Right atrium auricular region (tissue), 2 donors: ENCODE data around the gene CAMTA1. TPM values are rescaled to one million over a fixed set of nuclear protein-coding genes. Genes with fewer than 3 reads are reported as not detected.

Experiments
- DNase-seq: peaks from one replicate; pipeline ENCODE4 v3.0.0-alpha.2; 2019; ENCODE audit warnings: low spot score
- H3K27ac ChIP-seq, 2 donors: fragments of 200-600 bp; sonication (generic); 1 replicate in 1 of 2; 2 replicates in 1 of 2; pipeline ENCODE4 v1.5.1; 2016 to 2019
- H3K27me3 ChIP-seq, 2 donors: fragments of 200-600 bp; sonication (generic); one replicate each; pipeline versions ENCODE4 v1.5.1 to v1.6.0; 2017 to 2019
- H3K36me3 ChIP-seq: fragments of 200-600 bp; sonication (generic); one replicate; pipeline ENCODE4 v1.5.1; 2016
- H3K4me1 ChIP-seq, 2 donors: fragments of 200-600 bp; sonication (generic); one replicate each; pipeline versions ENCODE4 v1.5.1 to v1.6.0; 2017 to 2019
- H3K4me3 ChIP-seq, 2 donors: fragments of 200-600 bp; sonication (generic); 1 replicate in 1 of 2; 2 replicates in 1 of 2; pipeline ENCODE4 v1.5.1; 2017 to 2019; ENCODE audit warnings: mild to moderate bottlenecking in 1 of 2, moderate library complexity in 1 of 2
- H3K9me3 ChIP-seq, 2 donors: fragments of 200-600 bp; sonication (generic); one replicate each; pipeline ENCODE4 v1.5.1; 2019
- CTCF ChIP-seq, 2 donors: fragments of 200-600 bp; sonication (generic); IDR thresholded peaks; one replicate each; pipeline ENCODE4 v1.5.1; 2019; ENCODE audit warnings: antibody characterized with exemption in 2 of 2
- total RNA-seq, 2 donors: library from RNA; depleted of rRNA; stranded (reverse); fragments of >200 nt; gene quantifications; one replicate each; pipeline ENCODE4 v1.1.0, GENCODE V29; 2016

CAMTA1 gene
- total RNA-seq, 2 donors from 2014 or later = 132 to 190 TPM

DNA sequence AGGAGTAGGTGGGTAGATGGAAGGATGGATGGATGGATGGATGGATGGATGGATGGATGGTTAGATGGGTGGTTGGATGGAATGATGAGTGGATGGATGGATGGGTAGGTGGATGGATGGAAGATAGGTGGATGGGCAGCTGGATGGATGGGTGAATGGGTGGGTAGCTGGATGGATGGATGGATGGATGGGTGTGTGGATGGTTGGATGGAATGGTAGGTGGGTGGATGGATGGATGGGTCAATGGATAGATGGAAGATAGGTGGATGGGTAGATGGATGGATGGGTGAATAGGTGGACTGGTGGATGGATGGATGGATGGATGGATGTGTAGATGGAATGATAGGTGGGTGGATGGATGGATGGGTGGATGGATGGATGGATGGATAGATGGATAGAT is 821.8 kb downstream of the CAMTA1 start:
- Histone ChIP-seq H3K36me3 (no peaks in the 10 kb centered on the region), H3K27ac (no peak overlapping the region), H3K4me3 (no peak overlapping the region), H3K4me1 (no peaks in the 10 kb centered on the region), H3K9me3 (no peaks in the 10 kb centered on the region), H3K27me3 (no peaks in the 10 kb centered on the region)
- TF ChIP-seq CTCF (IDR thresholded peaks at IDR 0.05) = no peak
- no peak for DNase-seq

DNA sequence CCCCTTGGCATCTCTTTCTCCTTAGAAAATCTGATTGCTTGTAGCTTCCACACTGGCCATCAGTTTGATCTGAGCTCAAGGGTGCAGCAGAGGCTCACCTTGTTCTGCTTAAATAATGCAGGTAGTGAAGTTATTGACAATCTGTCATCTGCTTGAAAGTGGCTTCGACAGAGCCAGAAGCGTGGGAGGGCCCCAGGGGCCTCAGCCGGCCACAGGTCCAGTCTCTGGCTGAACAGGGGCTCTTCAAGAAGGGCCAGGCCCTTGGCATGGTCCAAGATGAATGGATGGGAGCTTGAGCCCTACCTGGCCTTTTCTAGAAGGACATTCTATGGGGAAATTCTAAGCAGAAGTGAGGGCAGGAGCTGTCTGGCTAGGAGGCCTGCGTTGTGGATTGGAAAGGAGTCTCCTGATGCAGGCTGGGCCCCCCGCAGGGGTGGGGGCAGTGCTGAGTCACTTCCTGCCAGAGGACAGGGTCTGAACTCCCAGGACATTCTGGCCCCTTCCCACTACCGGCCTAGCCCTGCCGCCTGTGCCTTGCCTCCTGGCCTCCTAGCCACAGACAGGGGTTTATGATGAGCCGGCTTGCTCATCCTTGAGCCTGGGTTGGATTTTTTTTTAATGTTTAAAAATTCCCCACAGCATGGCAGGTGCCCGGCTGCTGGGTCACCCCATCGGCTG is 823.5 kb downstream of the CAMTA1 start:
- H3K4me1 ChIP-seq = peaks cover 0 to 6% of the 10 kb centered on the region in 2 donors
- no peaks in the 10 kb centered on the region for H3K9me3 ChIP-seq
- no peak for DNase-seq
- no peaks in the 10 kb centered on the region for H3K36me3 ChIP-seq
- H3K4me3 ChIP-seq = no peak overlapping the region
- no peak overlapping the region for H3K27ac ChIP-seq
- no peak for TF ChIP-seq CTCF (IDR thresholded peaks at IDR 0.05)
- no peaks in the 10 kb centered on the region for H3K27me3 ChIP-seq

DNA sequence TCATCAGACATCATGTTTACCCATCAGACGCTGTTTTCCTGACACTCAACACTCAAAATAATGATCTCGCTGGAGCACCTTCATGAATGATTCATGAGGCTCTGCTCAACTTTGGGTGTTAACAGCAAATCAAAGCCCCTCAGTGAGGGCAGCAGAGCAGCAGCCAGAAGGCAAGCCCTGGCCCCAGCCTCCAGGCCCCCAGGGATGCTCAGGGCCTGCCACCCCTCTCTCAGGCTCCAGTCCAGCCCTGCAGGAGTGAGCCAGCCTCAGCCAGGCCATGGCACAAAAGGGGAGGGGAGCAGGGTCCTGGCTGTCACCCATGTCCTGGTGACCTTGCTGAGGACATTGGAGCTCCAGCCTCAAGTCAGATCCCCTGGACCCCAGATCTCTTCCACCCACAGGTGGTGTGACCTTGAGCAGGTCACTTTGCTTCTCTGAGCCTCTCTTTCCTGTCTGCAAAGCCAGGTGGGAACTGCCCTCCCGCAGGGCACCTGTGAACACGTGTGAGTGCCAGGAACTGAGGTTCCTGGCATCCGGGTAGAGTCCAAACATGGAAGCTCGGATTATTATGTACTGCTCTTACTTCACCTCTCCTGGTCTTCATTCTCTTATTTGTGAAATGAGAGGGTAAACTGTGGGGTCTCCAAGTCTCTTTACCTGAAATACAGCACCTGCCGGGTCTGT is 824.2 kb downstream of the CAMTA1 start:
- H3K27me3 ChIP-seq = no peaks in the 10 kb centered on the region
- H3K27ac ChIP-seq = no peak overlapping the region
- H3K4me1 ChIP-seq = peaks cover 0 to 12% of the 10 kb centered on the region in 2 donors
- no peaks in the 10 kb centered on the region for H3K9me3 ChIP-seq
- H3K36me3 ChIP-seq = no peaks in the 10 kb centered on the region
- DNase-seq = no peak
- no peak for TF ChIP-seq CTCF (IDR thresholded peaks at IDR 0.05)
- H3K4me3 ChIP-seq = no peak overlapping the region

GRCh38 chr1:7610106-7610731 is 825.0 kb downstream of the CAMTA1 start:
- Histone ChIP-seq H3K9me3 (no peaks in the 10 kb centered on the region), H3K27ac (no peak overlapping the region), H3K4me1 (peaks cover 0 to 20% of the 10 kb centered on the region in 2 donors), H3K36me3 (no peaks in the 10 kb centered on the region), H3K27me3 (no peaks in the 10 kb centered on the region), H3K4me3 (no peak overlapping the region)
- no peak for DNase-seq
- TF ChIP-seq CTCF (IDR thresholded peaks at IDR 0.05) = no peak

GRCh38 chr1:7610936-7611335 is 825.7 kb downstream of the CAMTA1 start:
- no peaks in the 10 kb centered on the region for H3K27me3 ChIP-seq
- DNase-seq = no peak
- H3K9me3 ChIP-seq = no peaks in the 10 kb centered on the region
- TF ChIP-seq CTCF (IDR thresholded peaks at IDR 0.05) = no peak
- peaks cover 0 to 27% of the 10 kb centered on the region in 2 donors for H3K4me1 ChIP-seq
- no peak overlapping the region for H3K4me3 ChIP-seq
- H3K27ac ChIP-seq = no peak overlapping the region
- H3K36me3 ChIP-seq = no peaks in the 10 kb centered on the region
